GM12892 (cell line): ENCODE measurements around the gene DOK6.

Experiments
- POLR2AphosphoS5 ChIP-seq: IDR thresholded peaks from 2 replicates; pipeline ENCODE4 v1.6.1; 2011; ENCODE audit warnings: low read depth, low read length, control low read depth
- TAF1 ChIP-seq: IDR thresholded peaks from 2 replicates; pipeline ENCODE4 v1.6.1; 2011; ENCODE audit warnings: low read depth, mild to moderate bottlenecking, control low read depth, low read length, borderline replicate concordance

DNA sequence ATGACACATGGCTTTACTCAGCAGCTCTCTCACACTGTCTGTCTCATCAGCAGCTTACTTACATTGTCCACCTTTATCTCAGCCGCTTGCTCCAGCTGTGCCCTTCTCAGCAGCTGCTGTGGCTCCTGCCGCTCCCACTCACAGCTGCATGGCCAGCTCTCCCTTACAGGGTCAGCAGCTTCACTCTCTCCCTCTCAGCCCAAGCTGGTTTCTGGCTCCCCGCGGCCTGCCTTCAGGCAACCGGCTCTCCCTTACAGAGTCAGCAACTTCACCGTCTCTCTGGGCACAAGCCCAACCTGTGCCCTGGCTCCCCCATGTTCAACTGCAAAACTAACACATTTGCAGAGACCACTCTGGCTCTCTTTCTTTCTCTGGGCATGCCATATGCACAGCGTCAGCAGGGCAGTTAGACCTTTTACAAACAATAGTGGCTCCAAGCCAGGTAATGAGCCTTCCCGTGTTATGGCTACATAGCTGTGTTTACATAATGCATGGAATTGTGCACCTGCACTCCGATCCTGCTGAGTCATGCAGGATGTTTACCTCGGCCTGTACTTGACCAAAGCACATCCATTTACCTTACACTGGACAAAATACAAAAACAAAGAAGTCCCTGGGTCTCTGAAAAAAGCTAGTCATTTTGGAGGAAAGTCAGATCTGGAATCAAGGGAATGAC lies 167.3 kb downstream of the DOK6 start:
- TF ChIP-seq POLR2AphosphoS5 = no peak
- no peak for TF ChIP-seq TAF1
